HG03064 (cell line): ENCODE results near the gene PTPRN2.

Experiments
- ATAC-seq: cut with Tn5 transposase; IDR thresholded peaks from one replicate; pipeline ENCODE4 v1.9.1; 2021; ENCODE audit warnings: low read depth; ENCODE audit not compliant: unreplicated experiment

The PTPRN2 gene

DNA sequence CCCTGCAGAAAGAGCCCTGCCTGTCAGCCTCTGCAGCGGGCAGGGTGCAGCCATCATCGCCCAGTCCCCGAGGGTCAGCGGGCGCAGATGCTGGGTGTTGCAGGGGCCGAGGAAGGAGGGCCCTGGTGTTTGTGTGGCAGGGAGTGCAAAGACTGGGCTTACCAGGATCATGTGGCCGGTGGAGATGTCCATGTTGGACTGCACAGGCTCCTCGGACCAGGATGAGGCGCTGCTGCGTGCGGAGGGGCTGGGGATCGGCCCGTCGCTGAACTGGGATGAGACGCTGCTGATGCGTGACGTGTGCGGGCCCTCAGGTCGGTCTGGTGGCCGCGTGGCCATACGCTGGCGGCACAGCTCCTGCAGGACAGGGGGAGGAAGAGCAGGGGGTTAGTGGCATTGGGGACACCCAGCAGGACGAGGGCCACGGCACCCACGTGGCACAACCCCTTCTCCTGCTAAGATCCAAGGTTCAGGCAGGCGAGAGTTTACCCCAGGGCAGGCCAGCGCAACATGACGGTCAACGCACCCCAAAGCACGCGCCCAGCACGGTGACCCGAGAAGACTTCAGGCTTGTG is 931.3 kb downstream of the PTPRN2 start:
- ATAC-seq: no peak

DNA sequence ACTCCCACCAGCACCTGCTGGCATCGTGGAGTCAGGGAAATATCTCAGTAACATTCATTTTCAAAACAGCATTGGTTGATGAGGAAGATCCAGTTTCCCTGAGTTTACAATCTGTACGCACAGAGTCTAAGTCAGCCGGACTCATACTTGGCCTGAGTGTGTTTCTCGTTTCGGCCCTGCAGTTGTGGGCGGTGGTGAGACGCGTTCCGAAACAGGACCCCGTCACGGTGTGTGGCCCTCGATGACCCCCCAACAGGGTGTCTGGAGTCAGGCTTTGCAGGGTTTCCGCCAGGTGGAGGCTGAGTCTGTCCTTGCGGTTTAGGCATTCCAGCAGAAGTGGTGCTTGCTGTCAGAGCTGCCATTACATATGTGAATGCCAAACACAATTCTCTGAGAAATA is 933.3 kb downstream of the PTPRN2 start:
- ATAC-seq: no peak

DNA sequence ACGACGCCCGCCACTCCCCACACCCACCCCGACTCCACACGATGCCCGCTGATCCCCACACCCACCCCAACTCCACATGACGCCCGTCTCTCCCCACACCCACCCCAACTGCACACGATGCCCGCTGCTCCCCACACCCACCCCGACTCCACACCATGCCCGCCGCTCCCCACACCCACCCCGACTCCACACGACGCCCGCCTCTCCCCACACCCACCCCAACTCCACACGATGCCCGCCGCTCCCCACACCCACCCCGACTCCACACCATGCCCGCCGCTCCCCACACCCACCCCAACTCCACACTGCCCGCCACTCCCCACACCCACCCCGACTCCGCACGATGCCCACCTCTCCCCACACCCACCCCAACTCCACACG is 933.8 kb downstream of the PTPRN2 start:
- ATAC-seq: no peak

DNA sequence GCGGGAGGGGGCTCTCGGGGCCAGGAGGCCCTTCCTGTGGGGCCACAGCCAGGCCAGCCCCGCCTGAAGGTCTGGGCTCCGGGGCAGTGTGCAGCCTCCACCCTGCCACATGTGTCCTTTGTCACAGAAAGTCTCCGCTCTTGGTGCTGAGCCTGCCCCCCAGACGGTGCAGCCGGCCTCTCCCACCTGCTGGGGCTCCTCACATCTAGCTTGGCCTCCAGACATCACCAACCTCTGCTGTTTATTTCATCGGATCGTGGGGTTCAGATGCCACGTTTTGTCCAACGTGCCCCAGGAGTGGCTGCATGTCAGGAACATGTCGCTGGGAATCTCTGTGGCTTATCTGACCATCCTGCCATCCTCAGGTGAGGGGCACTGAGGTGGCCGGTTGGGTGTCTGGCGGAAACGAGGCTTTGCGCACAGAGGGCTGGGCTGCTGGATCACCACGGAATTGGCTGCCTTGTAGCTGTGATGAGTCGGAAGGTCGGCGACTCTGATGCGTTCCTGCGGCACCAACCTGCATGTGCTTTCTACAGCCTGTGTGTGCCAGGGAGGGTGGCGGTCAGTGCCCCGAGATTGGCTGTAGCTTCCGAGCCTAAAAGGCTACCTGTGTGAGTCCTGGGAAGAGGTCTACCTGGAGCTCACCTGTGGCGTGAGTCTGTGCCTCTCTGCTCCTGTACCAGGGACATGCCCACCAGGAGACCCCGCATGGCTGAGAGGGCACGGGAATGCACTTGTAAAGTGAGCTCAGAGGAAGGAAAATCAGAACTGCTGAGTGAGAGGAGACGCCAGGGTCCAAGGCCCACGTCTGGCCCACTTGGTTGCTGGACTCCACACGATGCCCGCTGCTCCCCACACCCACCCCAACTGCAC is 934.4 kb downstream of the PTPRN2 start:
- no peak for ATAC-seq

DNA sequence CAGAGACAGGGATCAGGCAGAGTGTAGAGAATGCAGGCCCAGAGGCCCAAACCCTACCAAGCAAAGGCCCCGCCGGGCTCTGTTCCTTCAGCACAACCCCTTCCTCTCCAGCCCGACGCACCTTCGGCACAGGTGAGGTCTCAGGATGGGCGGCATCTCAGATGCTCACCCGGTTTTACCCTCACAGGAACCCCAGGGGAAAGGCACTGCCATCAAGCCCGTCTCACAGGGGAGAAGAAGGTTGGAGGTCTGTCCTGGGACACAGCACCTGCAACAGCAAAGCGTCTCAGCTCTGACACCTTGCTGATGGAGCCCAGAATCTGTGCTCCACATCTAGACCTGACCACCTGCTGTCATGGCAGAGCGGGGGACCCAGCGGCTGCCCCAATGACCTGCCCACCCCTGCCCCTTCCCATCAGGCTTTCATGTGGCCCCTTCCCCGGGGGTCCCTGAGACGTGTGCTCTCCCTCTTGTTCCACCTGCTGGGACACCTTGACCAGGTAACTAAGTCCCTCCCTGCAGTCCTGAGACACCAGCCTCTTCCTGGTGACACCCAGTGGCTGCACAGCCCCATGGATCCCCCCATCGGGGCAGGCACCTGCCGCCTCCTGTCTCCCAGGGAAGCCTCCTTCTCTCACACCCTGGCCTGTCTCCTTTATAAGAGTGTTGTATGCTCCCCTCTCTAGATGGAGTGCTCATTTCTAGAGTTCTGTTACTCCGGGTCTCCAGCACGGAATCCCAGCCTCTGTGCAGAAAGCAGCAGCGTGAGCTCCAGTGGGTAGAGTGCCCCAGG is 935.3 kb downstream of the PTPRN2 start:
- no peak for ATAC-seq

DNA sequence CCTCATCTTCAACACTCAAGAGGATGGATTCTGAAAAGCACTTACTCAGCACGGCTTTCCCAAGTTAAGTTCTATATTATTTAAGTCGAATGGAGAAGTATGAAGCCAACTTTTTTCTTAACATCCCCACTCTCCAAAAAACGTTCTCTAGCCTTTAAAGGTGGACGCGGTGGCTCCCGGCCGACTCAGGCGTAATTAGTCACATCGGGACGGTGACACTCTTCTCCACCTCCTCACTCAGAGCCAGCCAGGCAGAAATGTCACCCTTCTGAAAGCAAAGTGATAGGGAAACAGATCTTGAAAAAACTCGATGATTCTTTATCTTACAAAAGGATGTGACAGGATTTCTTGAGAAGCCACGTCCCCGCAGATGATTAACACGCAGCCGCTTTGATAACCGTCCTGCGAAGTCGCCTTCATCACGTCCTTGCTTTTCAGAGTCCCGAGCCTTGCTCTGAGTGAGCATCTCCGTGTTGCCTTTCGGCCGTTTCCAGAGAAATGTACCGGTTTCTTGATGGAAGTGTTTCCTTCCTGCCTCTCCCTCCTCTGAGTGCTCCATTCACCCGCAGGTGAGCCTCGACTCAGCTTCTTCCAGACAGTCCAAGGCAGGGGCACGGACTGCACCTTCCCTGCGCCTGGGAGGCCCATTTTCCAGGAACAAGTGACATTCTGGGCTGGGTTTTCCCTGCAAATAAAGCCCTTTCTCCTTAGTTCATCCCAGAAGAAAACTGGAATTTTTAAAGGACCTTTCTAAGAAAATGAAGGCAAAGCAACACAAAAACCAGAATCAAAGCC is 936.1 kb downstream of the PTPRN2 start:
- no peak for ATAC-seq

DNA sequence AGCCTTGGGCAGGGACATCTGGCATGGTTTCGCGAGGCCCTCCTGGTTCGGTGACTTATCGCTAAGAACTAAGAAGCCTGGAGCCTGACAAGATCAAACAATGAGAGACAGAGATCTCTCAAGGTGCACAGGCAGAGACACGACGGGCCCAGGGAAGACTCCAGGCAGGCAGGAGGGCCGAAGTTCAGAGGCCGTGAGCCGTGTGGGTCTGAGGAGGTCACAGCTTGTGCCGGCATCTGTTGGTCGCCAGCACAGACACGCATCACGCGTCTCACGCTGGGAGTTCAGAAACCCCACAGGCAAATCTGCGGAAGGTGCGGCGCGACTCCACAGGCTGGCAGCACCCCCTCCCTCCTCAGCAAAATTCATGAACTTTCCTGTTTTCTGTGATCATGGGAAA is 936.8 kb downstream of the PTPRN2 start:
- no peak for ATAC-seq

DNA sequence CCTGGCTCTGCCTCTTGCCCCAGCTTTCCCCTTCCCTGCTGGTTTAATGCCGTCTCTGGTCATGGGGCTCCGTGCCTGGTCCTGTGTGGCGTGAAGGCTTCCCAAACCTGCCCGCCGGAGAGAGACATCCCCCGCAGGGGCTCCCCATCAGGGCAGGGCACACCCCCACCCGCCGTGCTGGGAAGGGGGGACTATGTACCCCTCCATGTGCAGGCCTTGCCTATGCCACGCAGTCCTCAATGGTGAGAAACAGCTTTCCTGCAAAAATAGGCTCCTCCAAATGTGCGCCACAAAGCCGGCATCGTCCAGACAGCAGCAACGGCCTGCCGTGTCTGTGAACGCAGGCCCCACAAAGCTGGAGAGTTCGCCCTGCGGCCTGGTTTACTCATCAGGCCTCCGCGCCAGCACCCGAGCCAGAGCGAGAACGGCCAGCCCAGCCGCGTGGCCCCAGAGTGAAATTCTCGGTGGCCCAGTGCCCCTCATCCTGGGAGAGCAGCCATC is 937.4 kb downstream of the PTPRN2 start:
- no peak for ATAC-seq

DNA sequence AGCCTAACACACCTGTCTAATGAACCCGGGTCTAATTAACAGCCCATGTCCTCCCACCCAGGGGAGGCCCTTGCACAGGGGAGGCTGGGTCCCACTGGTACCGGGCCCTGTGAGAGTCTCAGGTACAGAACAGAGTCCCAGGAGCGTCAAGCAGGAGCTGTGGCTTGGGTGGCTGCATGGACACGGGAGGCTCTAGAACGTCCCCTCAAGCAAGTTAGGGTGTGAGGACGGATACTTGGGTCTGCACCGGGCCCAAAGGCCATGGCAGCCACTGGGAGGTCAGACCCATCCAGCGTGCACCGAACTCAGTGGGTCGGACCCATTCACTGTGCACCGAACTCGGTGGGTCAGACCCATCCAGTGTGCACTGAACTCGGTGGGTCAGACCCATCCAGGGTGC is 941.1 kb downstream of the PTPRN2 start:
- no peak for ATAC-seq

DNA sequence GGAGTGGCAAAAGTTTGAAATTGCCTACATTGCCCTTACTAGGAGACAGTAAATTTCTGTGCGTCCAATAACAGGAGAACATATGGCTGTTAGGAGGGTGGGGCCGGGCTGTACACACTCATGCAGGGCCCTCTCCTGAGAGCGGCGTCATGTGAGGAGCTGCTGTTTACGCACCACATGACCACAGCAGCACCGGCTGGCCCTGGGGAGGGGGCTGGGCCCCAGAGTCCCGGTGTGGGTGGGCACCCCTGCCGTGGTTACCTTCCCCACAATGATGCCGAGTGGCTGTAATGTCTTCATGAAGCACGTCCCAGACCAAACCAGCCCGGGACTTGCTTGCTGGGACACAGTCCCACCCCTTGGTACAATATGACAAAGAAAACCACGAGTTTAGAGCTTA is 942.1 kb downstream of the PTPRN2 start:
- ATAC-seq: no peak

DNA sequence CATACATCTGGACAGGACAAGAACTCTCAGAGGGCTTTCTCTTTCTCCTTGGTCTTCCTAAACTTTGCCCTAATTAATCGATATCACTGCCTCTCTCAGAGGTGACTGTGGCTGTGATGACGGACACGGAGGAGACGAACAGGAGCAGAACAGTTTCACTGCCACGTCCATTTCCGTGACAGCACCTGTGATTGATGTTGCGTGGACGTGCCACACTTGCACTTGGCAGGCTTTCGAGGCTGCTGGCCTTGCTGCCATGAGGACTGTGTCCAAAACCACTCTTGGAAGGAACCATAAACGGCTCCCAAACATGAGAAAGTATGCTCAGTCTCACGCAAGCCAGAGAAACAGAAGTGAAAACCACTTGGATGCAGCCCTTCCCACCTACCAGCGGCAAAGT is 942.7 kb downstream of the PTPRN2 start:
- ATAC-seq: no peak

DNA sequence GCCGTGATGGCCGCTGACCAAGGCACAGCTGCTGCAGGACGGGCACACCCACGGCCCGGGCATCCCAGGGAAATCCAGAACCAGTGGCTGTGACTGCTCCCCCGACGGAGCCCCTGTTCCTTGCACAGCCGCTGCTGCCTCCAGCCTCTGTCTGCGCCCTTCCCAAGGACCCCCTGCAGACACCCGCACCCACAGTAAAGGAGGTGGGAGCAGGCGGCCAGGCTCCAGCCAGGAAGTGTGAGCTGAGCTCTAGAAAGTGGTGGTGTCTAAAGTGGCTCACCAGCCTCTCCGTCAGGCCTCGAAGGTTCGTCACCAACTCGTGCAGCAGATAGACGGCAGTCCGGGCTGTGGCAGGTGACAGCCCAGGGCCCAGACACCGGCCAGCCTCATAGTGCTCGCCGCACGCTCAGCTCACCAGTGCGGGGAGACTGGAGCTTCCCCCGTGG is 944.1 kb downstream of the PTPRN2 start:
- no peak for ATAC-seq

DNA sequence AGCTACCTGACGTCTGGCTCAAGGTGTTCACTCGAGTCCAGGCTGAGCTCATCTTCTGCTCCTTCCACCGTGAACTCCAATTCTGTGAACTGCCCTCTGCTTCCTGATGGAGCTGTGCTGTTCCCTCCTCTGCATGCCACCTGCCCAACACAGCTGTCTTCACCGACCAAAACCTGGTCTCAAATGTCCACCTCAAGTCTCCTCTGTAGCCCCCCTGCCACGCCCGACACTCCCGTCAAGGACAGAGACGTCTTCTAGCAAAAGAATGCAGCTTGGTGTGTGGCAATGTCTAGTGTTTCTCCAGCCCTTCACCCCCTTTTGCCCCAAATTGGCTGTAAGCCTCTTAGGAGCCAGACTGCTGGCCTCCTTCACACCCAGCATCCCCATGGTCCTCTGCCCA is 945.8 kb downstream of the PTPRN2 start:
- no peak for ATAC-seq

DNA sequence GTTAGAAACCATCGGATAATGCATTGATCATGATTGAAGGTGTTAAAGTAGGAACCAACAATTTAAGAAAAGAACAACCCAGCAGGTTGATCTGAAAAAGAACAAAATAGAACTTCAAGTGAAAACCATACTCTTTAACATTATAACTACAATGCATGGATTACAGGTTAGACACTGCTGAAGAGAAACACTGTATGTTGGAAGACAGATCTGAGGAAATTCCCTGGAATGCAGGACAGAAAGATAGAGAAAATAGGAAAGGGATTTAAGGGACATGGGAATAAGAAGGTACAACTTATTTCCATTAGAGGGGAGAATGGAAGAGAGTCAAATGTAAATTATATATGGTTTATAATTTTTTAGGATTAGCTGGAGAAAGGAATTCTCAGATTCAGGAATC is 947.5 kb downstream of the PTPRN2 start:
- no peak for ATAC-seq

DNA sequence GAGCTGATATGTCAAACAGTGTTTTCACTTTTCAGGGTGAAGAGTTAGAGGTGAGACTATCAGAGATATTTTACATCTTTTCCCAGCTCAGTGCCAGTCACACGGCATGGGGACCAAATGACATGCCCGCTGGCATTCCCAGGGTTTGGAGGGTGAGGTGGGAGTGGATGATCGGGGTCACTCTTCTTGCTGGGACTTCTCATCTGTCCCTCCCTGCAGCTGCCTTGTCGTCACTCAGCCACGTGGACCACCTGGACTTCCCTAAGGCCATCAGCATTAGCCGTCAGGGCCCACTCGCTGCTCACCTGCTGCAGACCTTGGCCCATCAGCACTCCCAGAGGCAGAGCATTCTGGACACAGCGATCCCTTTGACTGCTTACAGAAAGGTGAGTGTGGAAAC is 949.1 kb downstream of the PTPRN2 start:
- ATAC-seq: no peak

DNA sequence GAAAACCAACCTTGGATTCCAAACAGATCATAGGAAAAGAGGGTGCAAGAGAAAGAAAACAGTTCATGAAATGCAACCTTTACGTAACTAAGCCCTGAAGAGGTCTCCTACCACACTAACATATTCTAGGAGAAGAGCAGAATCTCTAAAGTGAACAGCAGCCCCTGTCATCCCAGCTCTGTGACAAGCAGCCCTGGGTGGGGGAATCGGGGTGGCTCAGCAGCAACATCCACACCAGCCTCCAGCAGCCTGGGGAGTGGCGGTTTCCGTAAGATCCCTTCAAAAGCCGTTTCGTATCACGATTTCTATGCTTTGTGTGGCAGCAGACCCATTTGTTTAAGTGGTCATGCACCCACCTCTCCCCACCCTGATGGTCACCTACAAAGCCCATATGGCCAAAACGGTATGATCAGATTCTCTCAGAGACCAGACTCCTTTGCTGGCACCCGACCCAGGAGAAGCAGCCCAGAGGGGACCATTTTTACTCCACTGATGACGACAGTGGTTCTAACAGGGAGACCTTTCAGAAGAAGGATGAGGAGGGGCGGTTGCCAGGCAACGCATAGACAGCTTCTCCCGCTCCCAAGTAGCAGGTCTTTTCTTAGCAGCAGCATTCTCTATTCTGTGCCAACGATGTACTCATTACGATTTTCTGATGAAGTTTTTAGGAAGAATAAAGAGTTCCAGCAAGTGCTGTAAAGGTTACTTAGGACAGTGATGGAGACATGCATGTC is 950.2 kb downstream of the PTPRN2 start:
- ATAC-seq: no peak

DNA sequence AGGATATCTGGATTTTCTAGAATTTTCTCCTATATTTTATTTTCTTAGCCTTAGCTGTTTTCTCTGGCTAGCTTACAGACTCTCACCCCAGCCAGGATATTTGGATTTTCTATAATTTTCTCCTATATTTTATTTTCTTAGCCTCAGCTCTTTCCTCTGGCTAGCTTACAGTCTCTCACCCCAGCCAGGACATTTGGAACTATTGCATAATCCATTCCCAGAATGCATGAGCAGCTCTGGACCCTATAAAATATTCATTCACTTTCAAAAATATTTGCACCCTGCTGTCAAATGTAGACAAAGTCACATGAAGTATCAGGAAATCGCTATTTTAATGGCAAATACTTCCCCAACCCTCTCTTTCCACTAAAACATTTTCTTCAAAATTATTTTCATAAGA is 952.0 kb downstream of the PTPRN2 start:
- no peak for ATAC-seq

DNA sequence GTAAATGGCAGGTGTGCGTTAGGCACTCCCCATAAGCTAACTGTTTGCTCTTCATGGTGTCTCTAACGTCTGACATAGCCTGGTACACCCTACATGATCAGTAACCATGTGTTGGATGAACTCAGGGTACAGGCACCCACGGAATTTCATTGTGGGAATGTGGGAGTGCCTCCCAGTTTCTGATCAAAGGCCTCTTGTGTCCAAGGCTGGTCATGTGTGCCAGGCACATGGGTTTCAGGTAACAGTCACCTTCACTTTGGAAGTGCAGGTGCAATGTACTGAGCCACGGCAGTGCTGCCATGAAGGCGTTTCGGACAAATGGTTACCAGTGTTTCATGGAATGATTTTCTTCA is 952.5 kb downstream of the PTPRN2 start:
- ATAC-seq: no peak

DNA sequence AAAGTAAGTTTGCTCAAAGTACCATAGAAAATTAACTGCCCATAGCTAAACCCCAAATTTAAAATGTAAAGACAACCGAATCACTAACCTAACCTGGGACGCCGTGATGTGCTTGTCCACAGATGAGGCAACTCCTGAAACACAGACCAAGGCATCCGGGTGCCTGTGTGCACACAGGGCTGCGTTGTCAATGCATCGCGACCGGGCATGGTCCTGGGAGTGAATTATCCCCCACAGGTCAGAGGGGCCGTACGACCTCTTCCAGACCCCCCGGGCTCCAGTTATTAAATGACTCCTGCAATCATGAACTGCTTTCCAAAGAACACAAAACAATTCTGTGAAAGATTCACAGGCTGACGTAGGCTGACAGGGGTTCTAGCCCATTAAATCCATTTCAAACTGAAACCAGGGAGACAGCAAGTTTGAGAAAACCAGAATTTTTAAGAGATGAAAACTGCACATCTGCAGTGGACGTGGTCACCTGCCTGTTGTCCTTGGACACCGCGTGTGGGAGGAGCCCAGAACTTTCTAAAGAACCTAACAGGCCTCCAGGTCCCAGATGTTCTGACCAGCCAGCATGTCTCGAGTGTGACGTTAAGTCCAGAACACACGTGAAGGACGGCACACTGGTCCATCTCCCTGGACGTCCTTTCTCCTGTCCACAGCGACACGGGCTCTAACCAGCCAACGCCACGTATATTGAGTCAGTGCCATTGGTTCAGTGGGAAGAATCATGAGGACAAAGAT is 953.0 kb downstream of the PTPRN2 start:
- no peak for ATAC-seq
